NB4 (cell line): ENCODE data around the gene RPAP2.

Source experiments
- MYC ChIP-seq: IDR thresholded peaks from 2 replicates; pipeline ENCODE4 v1.6.1; 2011; ENCODE audit warnings: low read depth, low read length
- POLR2A ChIP-seq: IDR thresholded peaks from 2 replicates; pipeline ENCODE4 v1.6.1; 2011; ENCODE audit warnings: mild to moderate bottlenecking; ENCODE audit not compliant: insufficient read length; ENCODE audit errors: extremely low read depth

GRCh38 chr1:92291372-92291999 is 7.4 kb upstream of the RPAP2 start:
- TF ChIP-seq POLR2A (no peak), MYC (no peak)
